ENCODE results near the gene USP47.

USP47 gene

DNA sequence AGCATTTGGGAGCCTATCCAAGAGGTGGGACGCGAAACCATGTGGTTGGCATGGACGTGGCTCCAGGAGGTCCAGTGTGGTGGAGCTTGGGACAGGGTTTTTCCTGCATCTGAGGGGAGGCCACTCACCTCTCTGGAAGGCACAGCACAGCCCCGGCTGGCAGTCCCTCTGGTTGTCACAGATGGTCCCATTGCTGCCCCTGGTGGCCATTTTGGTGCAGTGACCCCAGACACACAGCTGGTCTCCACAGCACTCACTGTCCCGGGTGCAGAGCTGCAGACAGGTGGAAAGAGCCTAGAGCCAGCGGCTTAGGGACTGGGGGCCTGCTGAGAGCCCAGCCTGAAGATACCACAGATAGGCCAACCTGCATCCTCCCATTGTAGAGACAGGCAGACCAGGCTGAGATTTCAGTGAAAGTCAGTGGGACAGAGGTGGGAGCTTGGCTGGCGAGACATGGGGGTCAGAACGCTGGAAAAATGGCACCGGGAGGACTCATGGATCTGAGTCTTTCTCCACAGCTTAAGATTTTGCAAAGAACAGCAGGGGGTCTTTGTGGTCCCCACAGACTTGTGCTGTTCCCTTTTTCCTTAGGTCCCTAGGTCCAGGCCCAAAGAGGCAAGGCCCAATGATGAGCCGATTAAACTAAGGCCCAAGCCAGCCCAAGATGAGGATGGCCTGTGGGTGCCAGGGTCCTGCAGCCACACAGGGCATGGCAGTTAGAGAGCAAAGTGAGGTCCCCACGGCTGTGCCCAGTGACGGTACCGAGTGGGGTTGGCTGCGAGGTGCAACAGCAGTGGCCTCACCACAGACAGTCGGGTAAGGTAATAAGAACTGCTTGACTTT lies 125.3 kb downstream of the USP47 start:
- peak; percentile 54 to 73 for DNase-seq
- TF ChIP-seq POLR2A (IDR thresholded peaks at IDR 0.05; ENCODE audit: low read length) = no peak
- TF ChIP-seq GATA1 (IDR thresholded peaks at IDR 0.05; ENCODE audit: low read depth, low read length) = no peak

DNA sequence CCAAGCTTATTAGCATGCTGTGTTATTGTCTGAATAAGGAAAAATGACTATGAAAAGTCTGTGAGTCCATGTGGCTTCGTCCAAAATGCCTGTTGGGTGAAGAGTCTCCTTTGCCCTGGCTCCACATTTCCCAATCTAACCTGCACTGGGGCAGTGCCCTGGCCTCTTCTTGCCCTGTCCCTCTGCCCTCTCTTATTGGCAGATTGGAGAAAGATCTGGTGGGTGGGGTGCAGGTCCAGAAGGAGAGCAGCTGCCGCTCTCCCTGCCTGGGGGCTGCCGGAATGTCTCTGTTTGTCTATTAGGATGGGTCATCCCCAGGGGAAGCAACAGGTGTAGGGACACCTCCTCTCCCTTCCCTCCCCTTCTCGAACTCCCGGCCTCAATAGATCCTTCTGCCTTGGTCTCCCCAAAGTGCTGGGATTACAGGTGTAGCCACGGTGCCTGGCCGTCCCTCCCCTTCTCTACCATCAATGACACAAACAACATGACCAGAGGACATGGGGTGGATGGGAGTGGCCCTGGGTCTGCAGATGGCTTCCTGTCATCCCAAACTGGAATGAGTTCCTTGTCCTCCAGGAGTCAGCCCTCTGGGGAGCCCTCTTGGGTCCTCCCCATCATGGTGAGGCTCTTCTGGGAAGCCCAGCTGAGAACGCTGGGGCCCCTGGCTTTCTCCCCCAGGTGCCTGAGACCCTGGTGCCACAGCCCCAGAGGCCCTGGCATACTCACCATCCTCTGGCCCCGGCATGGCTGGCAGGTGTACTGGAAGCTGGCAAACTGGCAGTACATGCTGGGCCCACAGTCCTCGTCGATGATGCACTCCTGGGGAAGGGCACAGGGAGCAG lies 126.1 kb downstream of the USP47 start:
- DNase-seq = no peak
- TF ChIP-seq GATA1 (IDR thresholded peaks at IDR 0.05; ENCODE audit: low read depth, low read length) (no peak), POLR2A (IDR thresholded peaks at IDR 0.05; ENCODE audit: low read length) (no peak)

- TF ChIP-seq POLR2A (IDR thresholded peaks at IDR 0.05; ENCODE audit: low read length) (no peak), GATA1 (IDR thresholded peaks at IDR 0.05; ENCODE audit: low read depth, low read length) (no peak)
- DNase-seq = no peak
Measured at GRCh38 chr11:11968511-11969280, 126.9 kb downstream of the USP47 start.

DNA sequence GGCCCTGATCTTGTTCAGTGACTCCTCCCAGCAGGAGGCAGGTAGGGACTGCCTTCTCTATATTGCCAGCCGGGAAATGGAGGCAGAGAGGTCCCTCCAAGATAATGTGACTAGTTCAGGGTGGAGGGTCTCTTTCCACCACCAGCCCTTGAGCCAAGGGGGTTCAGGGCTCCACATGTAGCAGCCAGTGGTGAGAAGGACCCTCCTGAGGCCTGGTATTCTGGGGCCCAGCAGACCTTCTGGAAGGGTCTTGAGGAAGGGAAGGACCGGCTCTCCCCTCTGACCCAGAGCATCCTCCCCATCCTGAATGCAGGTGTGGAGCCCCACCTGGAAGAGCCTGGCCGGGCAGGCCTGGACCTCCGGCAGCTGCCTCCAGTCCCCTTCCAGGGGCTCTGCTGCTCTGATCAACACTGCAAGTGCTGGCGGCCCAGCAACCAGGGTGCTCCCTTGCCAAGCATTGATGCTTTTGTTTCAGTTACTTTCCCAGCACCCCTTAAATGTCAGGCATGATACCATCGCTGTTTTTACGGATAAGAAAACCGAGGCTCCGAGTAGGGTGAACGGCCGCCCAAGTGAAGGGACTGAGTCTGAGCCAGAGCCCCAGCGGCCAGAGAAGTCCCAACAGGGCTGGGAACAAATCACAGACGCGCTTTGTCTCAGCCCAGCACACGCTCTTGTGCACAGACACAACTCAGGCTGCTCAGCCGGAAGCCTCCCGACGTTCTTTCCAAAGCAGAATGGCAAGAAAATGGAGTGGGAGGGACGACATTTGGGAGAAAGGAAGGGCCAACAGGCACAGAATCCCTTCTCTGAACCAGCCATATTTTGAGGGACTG lies 127.8 kb downstream of the USP47 start:
- DNase-seq = no peak
- no peak for TF ChIP-seq GATA1 (IDR thresholded peaks at IDR 0.05; ENCODE audit: low read depth, low read length)
- TF ChIP-seq POLR2A (IDR thresholded peaks at IDR 0.05; ENCODE audit: low read length) = no peak

DNA sequence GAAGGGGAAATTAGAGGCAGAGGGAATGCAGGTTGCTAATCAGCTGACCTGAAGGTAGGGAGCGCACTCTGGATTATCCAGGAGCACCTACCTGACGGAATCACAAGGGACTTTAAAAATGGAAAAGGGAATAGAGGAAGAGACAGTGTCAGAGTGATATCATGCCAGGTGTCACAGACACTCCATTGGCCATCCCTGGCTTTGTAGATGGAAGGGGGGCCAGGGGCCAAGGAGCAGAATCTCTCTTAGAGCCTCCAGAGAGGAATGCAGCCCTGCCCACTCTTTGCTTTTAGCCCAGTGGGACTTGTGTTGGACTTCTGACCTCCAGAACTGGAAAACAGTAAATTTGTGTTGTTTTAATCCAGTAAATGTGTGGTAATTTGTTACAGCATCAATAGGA lies 128.8 kb downstream of the USP47 start:
- DNase-seq = no peak
- TF ChIP-seq GATA1 (IDR thresholded peaks at IDR 0.05; ENCODE audit: low read depth, low read length) (no peak), POLR2A (IDR thresholded peaks at IDR 0.05; ENCODE audit: low read length) (no peak)

DNA sequence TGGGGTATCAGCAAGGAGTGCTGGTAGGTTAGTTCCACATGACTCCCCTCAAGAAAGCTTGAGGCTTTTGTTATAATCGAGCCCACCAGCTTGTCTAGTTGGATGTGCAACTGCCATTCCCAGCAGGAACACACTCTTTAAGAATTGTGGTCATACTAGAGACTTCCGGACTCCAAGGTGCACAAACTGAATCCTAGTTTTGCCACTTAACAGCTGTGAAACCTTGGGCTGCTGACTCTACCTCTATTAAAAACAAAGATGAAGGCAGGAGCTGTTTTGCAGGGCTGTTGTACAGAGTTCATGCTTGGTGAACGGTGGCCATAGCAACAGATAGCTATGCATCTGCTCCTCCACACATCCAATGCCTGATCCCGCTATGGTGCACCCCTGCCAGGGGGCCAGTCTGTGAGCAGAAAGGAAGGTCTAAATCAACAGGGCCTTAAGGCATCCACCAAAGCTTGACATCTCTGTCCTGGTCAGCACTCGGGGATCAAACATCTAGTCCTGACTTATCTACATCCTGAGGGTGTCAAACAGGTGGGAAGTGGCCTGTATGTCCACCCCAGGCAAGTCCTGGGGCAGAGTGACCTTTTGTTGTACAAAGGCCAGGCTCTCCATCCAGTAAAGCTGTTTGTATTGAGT lies 130.3 kb downstream of the USP47 start:
- TF ChIP-seq GATA1 (IDR thresholded peaks at IDR 0.05; ENCODE audit: low read depth, low read length) (no peak), POLR2A (IDR thresholded peaks at IDR 0.05; ENCODE audit: low read length) (no peak)

DNA sequence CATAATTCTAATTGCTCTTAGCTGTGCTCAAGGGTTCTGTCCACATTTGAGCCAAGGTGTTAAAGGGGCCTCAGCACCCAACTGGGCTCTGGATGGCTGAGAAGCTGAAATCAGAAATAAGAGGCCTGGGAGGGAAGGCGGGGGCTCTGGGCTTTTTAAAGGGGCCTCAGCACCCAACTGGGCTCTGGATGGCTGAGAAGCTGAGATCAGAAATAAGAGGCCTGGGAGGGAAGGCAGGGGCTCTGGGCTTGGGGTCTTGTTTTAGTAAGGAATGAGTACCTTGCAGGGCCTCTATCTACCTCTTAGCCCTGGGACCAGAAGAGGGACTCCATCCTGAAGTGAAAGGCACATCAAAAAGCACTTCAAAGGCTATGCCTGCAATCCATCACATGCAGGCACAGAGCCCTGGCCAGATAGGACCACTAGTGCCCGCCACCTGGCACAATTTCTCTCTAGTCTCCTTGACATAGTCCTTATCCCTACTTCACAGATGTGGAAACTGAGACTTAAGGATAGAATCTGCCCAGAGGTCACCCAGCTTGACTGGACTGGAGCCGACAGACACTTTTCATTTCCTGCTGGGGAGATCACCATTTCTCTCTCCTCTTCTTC lies 131.1 kb downstream of the USP47 start:
- DNase-seq = no peak
- TF ChIP-seq POLR2A (IDR thresholded peaks at IDR 0.05; ENCODE audit: low read length) = no peak
- no peak for TF ChIP-seq GATA1 (IDR thresholded peaks at IDR 0.05; ENCODE audit: low read depth, low read length)

More for the DNA sequence above, 130.3 kb downstream of the USP47 start:
- DNase-seq = no peak

DNA sequence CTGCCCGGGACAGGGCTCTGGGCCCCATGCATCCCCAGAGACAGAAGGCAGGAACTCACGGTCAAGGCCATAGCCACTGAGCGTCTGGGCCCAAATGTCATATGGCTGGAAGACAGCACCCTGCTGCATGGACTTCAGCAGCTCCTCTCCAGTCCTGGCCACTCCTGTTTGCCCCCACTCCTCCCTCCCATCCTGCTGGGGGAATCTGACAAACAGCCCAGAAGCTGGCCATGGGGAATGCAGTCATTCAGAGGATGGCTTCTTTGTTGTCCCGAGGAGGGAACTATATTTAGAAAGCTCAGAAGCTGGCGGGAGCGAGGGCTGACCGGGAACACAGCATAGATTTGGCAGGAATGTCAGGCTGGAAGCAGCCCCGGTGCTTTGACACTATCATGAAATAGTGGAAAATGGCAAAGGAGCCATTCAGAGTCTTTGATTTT lies 131.6 kb downstream of the USP47 start:
- DNase-seq = no peak
- no peak for TF ChIP-seq POLR2A (IDR thresholded peaks at IDR 0.05; ENCODE audit: low read length)
- TF ChIP-seq GATA1 (IDR thresholded peaks at IDR 0.05; ENCODE audit: low read depth, low read length) = no peak

- no peak for DNase-seq
Measured at GRCh38 chr11:11973866-11974265, 132.1 kb downstream of the USP47 start.

GRCh38 chr11:11975201-11976092 lies 133.7 kb downstream of the USP47 start:
- TF ChIP-seq POLR2A (IDR thresholded peaks at IDR 0.05; ENCODE audit: low read length) (no peak), GATA1 (IDR thresholded peaks at IDR 0.05; ENCODE audit: low read depth, low read length) (no peak)
- DNase-seq = peak in 1 of 2 experiments; percentile 12

More at GRCh38 chr11:11973866-11974265, 132.1 kb downstream of the USP47 start:
- TF ChIP-seq GATA1 (IDR thresholded peaks at IDR 0.05; ENCODE audit: low read depth, low read length) = no peak
- no peak for TF ChIP-seq POLR2A (IDR thresholded peaks at IDR 0.05; ENCODE audit: low read length)

GRCh38 chr11:11976481-11977127 lies 134.8 kb downstream of the USP47 start:
- no peak for TF ChIP-seq GATA1 (IDR thresholded peaks at IDR 0.05; ENCODE audit: low read depth, low read length)
- no peak for TF ChIP-seq POLR2A (IDR thresholded peaks at IDR 0.05; ENCODE audit: low read length)
- no peak for DNase-seq
